SK-N-SH treated with all-trans-retinoic acid at 6 μM for 48 hours (cell line): Measurements from ENCODE around the gene ARRB1.

Experiments used
- ARNTL ChIP-seq: fragments of 450-650 bp; formaldehyde crosslinking; IDR thresholded peaks from 2 replicates; pipeline ENCODE4 v1.5.0; 2020; ENCODE audit warnings: low read depth, mild to moderate bottlenecking, moderate library complexity, borderline replicate concordance
- ISL1 ChIP-seq: fragments of 250-450 bp; sonication (Bioruptor Pico); IDR thresholded peaks from 2 replicates; pipeline ENCODE4 v2.1.2; 2022; ENCODE audit warnings: mild to moderate bottlenecking, moderate library complexity
- ZC3H10 ChIP-seq: fragments of 250-450 bp; sonication (Bioruptor Pico); IDR thresholded peaks from 2 replicates; pipeline ENCODE4 v1.5.1; 2021; ENCODE audit warnings: mild to moderate bottlenecking, moderate library complexity
- ZFP30 ChIP-seq: fragments of 450-650 bp; formaldehyde crosslinking; IDR thresholded peaks from 2 replicates; pipeline ENCODE4 v1.5.0; 2022; ENCODE audit warnings: mild to moderate bottlenecking, moderate library complexity
- TF ChIP-seq, protein P1 (sequence below): fragments of 250-450 bp; sonication (Bioruptor Pico); IDR thresholded peaks from 2 replicates; pipeline ENCODE4 v1.5.1; 2020; ENCODE audit warnings: low read depth, mild to moderate bottlenecking, moderate library complexity

DNA sequence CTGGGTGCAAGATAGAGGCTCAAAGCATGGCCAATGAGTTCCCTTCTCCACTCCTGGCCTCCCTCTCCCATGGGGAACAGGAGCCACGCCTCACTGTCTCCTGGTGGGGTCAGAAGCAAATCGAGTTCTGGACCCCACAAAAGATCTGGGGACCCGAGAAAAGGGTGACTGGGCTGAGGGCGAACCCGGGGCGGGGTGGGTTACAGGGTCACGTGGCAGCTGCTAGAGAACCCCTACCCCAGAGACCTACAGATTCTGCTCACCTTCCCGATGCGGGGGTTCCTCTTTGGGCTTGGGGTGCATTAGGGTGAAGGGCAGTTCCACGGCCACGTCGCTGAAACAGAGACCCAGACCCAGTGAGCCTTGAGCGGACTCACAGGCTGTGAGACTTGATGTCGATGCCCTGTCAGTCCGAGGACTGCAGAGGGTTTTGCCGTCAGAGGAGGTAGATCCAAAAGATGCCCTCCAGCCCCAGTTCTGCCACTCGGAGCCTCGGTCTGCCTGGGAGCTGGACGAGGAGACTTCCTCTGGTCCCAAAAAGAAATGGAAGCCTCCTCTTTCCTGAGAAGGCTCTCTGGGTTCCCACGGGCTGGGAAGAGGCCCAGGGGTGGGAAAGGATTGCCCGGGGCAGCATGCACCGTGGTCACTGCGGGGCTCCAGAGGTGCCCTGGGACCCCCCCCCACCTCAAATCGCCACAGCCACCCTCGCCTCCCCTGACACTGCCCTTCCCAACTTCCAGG is 82.7 kb downstream of the ARRB1 start:
- TF ChIP-seq ZFP30 (CRISPR knock-in tag) (no peak), ZC3H10 (CRISPR knock-in tag) (no peak), ARNTL (CRISPR knock-in tag) (no peak), ISL1 (CRISPR knock-in tag) (no peak)
- TF ChIP-seq, protein P1, sequence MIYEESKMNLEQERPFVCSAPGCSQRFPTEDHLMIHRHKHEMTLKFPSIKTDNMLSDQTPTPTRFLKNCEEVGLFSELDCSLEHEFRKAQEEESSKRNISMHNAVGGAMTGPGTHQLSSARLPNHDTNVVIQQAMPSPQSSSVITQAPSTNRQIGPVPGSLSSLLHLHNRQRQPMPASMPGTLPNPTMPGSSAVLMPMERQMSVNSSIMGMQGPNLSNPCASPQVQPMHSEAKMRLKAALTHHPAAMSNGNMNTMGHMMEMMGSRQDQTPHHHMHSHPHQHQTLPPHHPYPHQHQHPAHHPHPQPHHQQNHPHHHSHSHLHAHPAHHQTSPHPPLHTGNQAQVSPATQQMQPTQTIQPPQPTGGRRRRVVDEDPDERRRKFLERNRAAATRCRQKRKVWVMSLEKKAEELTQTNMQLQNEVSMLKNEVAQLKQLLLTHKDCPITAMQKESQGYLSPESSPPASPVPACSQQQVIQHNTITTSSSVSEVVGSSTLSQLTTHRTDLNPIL (CRISPR knock-in tag): no peak
